DOHH2 (cell line): ENCODE results near the gene REEP1.

ENCODE experiments used
- H3F3A ChIP-seq: fragments of 200-600 bp; sonication (generic), shearing (Covaris generic); 2 replicates; pipeline ENCODE4 v1.6.0; 2016; ENCODE audit warnings: antibody characterized with exemption, mild to moderate bottlenecking; ENCODE audit not compliant: control insufficient read depth, insufficient read depth
- H3K27ac ChIP-seq: fragments of 200-600 bp; sonication (generic); 2 replicates; pipeline ENCODE4 v1.5.1; 2014; ENCODE audit warnings: low read depth, mild to moderate bottlenecking, low read length, moderate library complexity
- H3K27me3 ChIP-seq: fragments of 200-600 bp; sonication (generic); 2 replicates; pipeline ENCODE4 v1.6.1; 2014; ENCODE audit warnings: mild to moderate bottlenecking, low read length, mixed read lengths; ENCODE audit not compliant: control insufficient read depth
- H3K36me3 ChIP-seq: fragments of 200-600 bp; sonication (generic); 2 replicates; pipeline ENCODE4 v1.6.1; 2014; ENCODE audit warnings: mild to moderate bottlenecking, low read length, moderate library complexity, mixed read lengths; ENCODE audit not compliant: control insufficient read depth
- H3K4me1 ChIP-seq: fragments of 200-600 bp; sonication (generic); 2 replicates; pipeline ENCODE4 v1.6.1; 2014; ENCODE audit warnings: mild to moderate bottlenecking, low read length, mixed read lengths; ENCODE audit not compliant: control insufficient read depth
- H3K4me2 ChIP-seq: fragments of 200-600 bp; sonication (generic); 2 replicates; pipeline ENCODE4 v1.6.0; 2014; ENCODE audit warnings: mild to moderate bottlenecking, low read length, moderate library complexity
- H3K4me3 ChIP-seq: fragments of 200-600 bp; sonication (generic); 2 replicates; pipeline ENCODE4 v1.5.1; 2014; ENCODE audit warnings: mild to moderate bottlenecking, low read length, mixed read lengths
- H3K79me2 ChIP-seq: fragments of 200-600 bp; sonication (generic); 2 replicates; pipeline ENCODE4 v1.6.1; 2014; ENCODE audit warnings: mild to moderate bottlenecking, low read length, mixed read lengths; ENCODE audit not compliant: control insufficient read depth
- H3K9me2 ChIP-seq: fragments of 200-600 bp; sonication (generic); replicated peaks from 2 replicates; pipeline ENCODE4 v1.6.1; 2014; ENCODE audit warnings: mild to moderate bottlenecking, low read length, mixed read lengths; ENCODE audit not compliant: control insufficient read depth
- H3K9me3 ChIP-seq: fragments of 200-600 bp; sonication (generic); 2 replicates; pipeline ENCODE4 v1.6.1; 2014; ENCODE audit warnings: antibody characterized with exemption, low read length, mixed read lengths; ENCODE audit not compliant: control insufficient read depth, insufficient read depth
- H4K20me1 ChIP-seq: fragments of 200-600 bp; sonication (generic); 2 replicates; pipeline ENCODE4 v1.6.0; 2014; ENCODE audit warnings: low read depth, mild to moderate bottlenecking, antibody characterized with exemption, low read length, moderate library complexity; ENCODE audit not compliant: control insufficient read depth, insufficient read depth
- EZH2phosphoT487 ChIP-seq: fragments of 200-600 bp; sonication (generic); IDR thresholded peaks from 2 replicates; pipeline ENCODE4 v1.6.1; 2017; ENCODE audit warnings: borderline replicate concordance, mild to moderate bottlenecking, antibody characterized with exemption, low read length, moderate library complexity, mixed read lengths
- TF ChIP-seq, protein P1 (sequence below): fragments of 200-600 bp; sonication (generic); IDR thresholded peaks from one replicate; pipeline ENCODE4 v1.5.1; 2014; ENCODE audit warnings: antibody characterized with exemption, mild to moderate bottlenecking, low read depth, low read length; ENCODE audit not compliant: poor library complexity, severe bottlenecking

The REEP1 gene

DNA sequence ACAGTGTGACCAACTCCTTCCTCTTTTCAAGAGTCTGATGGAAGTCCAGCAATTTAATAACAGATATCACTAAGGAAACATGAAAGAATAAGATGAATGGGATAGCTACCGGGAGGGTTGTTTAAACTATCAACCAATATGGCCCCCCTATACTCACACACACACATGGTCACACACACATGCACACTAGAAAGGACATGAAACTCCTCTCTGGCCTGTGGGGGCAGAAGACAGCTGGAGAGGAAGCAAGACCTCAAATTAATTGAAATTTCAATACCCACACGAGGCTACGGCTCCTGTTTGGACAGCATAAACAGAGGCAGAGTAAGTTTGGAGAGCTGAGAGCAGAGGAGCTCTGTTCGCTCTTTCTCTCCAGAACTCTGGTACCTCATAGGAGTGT lies 34.7 kb upstream of the REEP1 start:
- TF ChIP-seq, protein P1, sequence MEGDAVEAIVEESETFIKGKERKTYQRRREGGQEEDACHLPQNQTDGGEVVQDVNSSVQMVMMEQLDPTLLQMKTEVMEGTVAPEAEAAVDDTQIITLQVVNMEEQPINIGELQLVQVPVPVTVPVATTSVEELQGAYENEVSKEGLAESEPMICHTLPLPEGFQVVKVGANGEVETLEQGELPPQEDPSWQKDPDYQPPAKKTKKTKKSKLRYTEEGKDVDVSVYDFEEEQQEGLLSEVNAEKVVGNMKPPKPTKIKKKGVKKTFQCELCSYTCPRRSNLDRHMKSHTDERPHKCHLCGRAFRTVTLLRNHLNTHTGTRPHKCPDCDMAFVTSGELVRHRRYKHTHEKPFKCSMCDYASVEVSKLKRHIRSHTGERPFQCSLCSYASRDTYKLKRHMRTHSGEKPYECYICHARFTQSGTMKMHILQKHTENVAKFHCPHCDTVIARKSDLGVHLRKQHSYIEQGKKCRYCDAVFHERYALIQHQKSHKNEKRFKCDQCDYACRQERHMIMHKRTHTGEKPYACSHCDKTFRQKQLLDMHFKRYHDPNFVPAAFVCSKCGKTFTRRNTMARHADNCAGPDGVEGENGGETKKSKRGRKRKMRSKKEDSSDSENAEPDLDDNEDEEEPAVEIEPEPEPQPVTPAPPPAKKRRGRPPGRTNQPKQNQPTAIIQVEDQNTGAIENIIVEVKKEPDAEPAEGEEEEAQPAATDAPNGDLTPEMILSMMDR, result no peak
- TF ChIP-seq EZH2phosphoT487, result no peak
- Histone ChIP-seq H3K4me3 (no peak overlapping the region), H3K79me2 (no peaks in the 10 kb centered on the region), H3K27ac (no peak overlapping the region), H3F3A (no peaks in the 10 kb centered on the region), H4K20me1 (no peaks in the 10 kb centered on the region), H3K27me3 (peaks cover 3% of the 10 kb centered on the region; the same call in 1 of the 2 replicates), H3K9me3 (peaks cover 10% of the 10 kb centered on the region; the same call in 1 of the 2 replicates), H3K4me1 (peaks cover 3% of the 10 kb centered on the region; the same call in 1 of the 2 replicates), H3K9me2 (no peaks in the 10 kb centered on the region), H3K36me3 (no peaks in the 10 kb centered on the region), H3K4me2 (no peak overlapping the region)

DNA sequence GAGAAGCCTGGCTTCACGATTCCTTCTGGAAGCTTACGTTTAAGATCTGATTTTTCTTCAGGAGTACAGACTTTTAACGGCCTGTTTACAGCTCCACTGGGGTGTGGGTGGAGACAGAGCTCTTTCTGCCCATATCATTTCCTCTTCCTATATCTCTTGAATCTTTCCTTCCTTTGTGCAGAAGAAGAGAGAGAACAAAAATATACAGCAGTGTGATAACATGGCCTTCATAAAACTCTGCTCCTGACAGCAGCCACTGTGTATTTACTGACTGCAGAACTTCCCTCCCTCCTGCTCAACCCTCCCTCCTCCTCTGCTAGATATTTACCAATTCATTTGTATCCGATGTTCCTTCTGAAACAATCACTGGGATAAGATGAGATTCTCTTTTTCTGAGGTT lies 34.1 kb upstream of the REEP1 start:
- Histone ChIP-seq H3K4me3 (no peak overlapping the region), H3F3A (no peaks in the 10 kb centered on the region), H3K9me3 (peaks cover 10% of the 10 kb centered on the region; the same call in 1 of the 2 replicates), H3K4me1 (peaks cover 3% of the 10 kb centered on the region; the same call in 1 of the 2 replicates), H4K20me1 (no peaks in the 10 kb centered on the region), H3K27me3 (peaks cover 3% of the 10 kb centered on the region; the same call in 1 of the 2 replicates), H3K9me2 (no peaks in the 10 kb centered on the region), H3K36me3 (no peaks in the 10 kb centered on the region), H3K79me2 (no peaks in the 10 kb centered on the region), H3K27ac (no peak overlapping the region), H3K4me2 (no peak overlapping the region)
- TF ChIP-seq, protein P1, result no peak
- TF ChIP-seq EZH2phosphoT487, result no peak

DNA sequence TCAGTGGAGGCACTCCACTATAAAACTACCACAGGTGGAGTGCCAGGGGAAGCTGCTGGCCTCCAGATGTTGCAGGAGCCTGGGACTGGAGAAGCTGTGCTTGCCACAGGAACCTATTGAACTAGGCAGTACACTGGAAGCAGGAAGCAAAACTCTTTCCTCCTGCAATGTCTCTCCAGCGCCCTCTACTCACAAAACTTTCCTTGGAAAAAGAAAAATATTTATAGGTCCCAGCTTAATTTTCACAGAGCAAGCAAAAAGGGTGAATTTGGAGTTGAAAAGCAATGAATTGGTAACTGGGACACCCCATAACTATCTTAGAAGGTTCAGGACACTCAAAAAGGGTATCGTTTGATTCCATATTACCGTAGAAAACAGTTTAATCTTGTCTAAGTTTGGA lies 33.2 kb upstream of the REEP1 start:
- Histone ChIP-seq H3K4me3 (no peak overlapping the region), H3K4me2 (no peak overlapping the region), H4K20me1 (no peaks in the 10 kb centered on the region), H3K4me1 (peaks cover 3% of the 10 kb centered on the region; the same call in 1 of the 2 replicates), H3K36me3 (no peaks in the 10 kb centered on the region), H3K79me2 (no peaks in the 10 kb centered on the region), H3K9me2 (no peaks in the 10 kb centered on the region), H3K27me3 (peaks cover 3% of the 10 kb centered on the region; the same call in 1 of the 2 replicates), H3K9me3 (peaks cover 10% of the 10 kb centered on the region; the same call in 1 of the 2 replicates), H3F3A (no peaks in the 10 kb centered on the region), H3K27ac (no peak overlapping the region)
- TF ChIP-seq, protein P1, result peak; percentile 31
- TF ChIP-seq EZH2phosphoT487, result no peak
